ENCODE results near the gene SGIP1. TPM values are rescaled to one million over a fixed set of nuclear protein-coding genes. Genes with fewer than 3 reads are reported as not detected.

Gene SGIP1
- total RNA-seq, 1 donor from 2014 or later, result 4.2 TPM

DNA sequence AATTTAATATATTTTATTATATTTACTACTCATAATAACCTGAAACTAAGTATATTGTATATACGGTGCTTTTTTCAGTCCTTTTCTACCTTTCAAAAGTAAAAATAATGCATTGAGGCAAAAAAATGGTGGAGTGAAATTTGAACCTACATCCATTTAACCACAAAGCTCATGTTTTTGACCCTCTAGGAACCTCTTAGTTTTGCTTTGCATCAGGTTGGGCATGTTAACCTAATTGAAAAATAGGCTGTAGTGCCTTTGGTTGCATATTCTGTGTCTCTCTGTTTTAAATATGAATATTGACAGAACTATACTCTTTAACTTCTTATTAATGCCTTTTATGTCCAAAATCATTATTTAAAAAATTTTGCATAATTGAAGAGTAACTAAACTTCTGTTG is 3.8 kb downstream of the SGIP1 start:
- Histone ChIP-seq H3K36me3 (no peaks in the 10 kb centered on the region), H3K4me1 (peaks cover 2% of the 10 kb centered on the region), H3K4me2 (no peak overlapping the region), H3F3A (ENCODE audit: low read depth) (peaks cover 12% of the 10 kb centered on the region), H4K20me1 (ENCODE audit: low read depth) (no peaks in the 10 kb centered on the region), H3K27ac (no peak overlapping the region), H3K9me3 (ENCODE audit: low read depth) (no peaks in the 10 kb centered on the region), H3K9ac (no peak overlapping the region), H2AFZ (replicated peaks) (no peak overlapping the region), H3K4me3 (no peak overlapping the region), H3K27me3 (peaks cover 8% of the 10 kb centered on the region), H3K79me2 (ENCODE audit: low read depth) (no peaks in the 10 kb centered on the region)
- peaks cover 21% of the 10 kb centered on the region for H3K4me1 Mint-ChIP-seq
- H3K9me3 Mint-ChIP-seq, result no peaks in the 10 kb centered on the region
- TF ChIP-seq, protein P1, sequence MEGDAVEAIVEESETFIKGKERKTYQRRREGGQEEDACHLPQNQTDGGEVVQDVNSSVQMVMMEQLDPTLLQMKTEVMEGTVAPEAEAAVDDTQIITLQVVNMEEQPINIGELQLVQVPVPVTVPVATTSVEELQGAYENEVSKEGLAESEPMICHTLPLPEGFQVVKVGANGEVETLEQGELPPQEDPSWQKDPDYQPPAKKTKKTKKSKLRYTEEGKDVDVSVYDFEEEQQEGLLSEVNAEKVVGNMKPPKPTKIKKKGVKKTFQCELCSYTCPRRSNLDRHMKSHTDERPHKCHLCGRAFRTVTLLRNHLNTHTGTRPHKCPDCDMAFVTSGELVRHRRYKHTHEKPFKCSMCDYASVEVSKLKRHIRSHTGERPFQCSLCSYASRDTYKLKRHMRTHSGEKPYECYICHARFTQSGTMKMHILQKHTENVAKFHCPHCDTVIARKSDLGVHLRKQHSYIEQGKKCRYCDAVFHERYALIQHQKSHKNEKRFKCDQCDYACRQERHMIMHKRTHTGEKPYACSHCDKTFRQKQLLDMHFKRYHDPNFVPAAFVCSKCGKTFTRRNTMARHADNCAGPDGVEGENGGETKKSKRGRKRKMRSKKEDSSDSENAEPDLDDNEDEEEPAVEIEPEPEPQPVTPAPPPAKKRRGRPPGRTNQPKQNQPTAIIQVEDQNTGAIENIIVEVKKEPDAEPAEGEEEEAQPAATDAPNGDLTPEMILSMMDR (IDR thresholded peaks at IDR 0.05), result no peak
- no peak for TF ChIP-seq EZH2phosphoT487 (IDR thresholded peaks at IDR 0.05)
- no peak for TF ChIP-seq EZH2 (IDR thresholded peaks at IDR 0.05)
- DNase-seq (ENCODE audit: low spot score), result no peak
- no peaks in the 10 kb centered on the region for H3K27me3 Mint-ChIP-seq (ENCODE audit: insufficient read depth, low read depth)
- H3K27ac Mint-ChIP-seq, result no peak overlapping the region
- H3K4me3 Mint-ChIP-seq, result no peak overlapping the region
- H3K36me3 Mint-ChIP-seq, result no peaks in the 10 kb centered on the region

DNA sequence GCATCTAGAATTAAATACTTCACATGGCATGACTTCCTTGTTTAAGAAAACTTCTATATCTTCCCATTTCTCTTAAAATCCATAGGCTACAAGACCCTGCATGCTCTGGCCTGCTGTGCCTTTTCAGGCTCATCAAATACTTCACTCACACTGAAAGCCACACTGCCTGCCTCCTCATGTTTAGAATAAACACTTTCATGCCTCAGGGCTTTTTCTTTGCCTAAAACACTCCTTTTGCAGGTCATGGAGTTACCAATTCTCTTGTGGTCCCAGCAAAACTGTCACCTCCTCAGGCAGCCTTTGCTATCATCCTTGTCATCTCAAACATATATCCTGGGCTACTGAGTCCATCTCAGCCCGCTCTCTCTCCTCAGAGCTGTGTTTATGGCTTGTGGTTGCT is 5.5 kb downstream of the SGIP1 start:
- no peak overlapping the region for H3K27ac Mint-ChIP-seq
- no peak for TF ChIP-seq EZH2 (IDR thresholded peaks at IDR 0.05)
- TF ChIP-seq, protein P1 (IDR thresholded peaks at IDR 0.05), result no peak
- TF ChIP-seq EZH2phosphoT487 (IDR thresholded peaks at IDR 0.05), result no peak
- Histone ChIP-seq H3K27me3 (no peaks in the 10 kb centered on the region), H2AFZ (replicated peaks) (no peak overlapping the region), H3K9ac (no peak overlapping the region), H4K20me1 (ENCODE audit: low read depth) (no peaks in the 10 kb centered on the region), H3K9me3 (ENCODE audit: low read depth) (no peaks in the 10 kb centered on the region), H3K79me2 (ENCODE audit: low read depth) (no peaks in the 10 kb centered on the region), H3K27ac (no peak overlapping the region), H3F3A (ENCODE audit: low read depth) (peaks cover under 1% of the 10 kb centered on the region), H3K4me3 (no peak overlapping the region), H3K36me3 (no peaks in the 10 kb centered on the region), H3K4me2 (no peak overlapping the region), H3K4me1 (no peaks in the 10 kb centered on the region)
- H3K4me1 Mint-ChIP-seq, result peaks cover 8% of the 10 kb centered on the region
- DNase-seq (ENCODE audit: low spot score), result no peak
- H3K4me3 Mint-ChIP-seq, result no peak overlapping the region
- H3K27me3 Mint-ChIP-seq (ENCODE audit: insufficient read depth, low read depth), result no peaks in the 10 kb centered on the region
- H3K9me3 Mint-ChIP-seq, result no peaks in the 10 kb centered on the region
- H3K36me3 Mint-ChIP-seq, result no peaks in the 10 kb centered on the region

DNA sequence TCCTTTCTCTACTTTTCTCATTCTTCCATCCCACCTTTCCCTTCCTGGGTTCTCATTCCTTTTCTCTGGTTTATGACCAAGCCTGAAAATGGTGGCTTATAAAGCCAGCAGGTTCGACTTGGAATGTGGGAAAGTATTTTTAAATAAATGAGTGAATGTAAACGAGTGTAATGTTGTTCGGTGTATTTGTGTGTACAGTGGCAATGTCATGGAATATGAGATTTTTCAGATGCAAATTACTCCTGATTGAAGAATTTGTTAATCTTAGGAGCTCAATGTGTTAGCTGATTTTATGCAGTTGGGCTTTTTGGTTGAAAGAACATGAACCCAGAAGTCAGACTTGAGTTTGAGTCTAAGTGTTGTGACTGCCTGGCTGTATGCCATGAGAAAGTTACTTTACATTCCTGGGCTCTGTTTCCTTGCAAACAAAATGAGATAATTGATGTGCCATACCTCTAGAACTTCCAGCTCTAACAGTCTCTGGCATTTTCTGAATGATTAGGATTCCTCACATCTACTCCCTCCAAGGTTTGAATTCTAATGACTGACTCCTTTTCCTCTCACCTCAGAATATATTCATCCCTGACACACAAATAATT is 6.6 kb downstream of the SGIP1 start:
- Histone ChIP-seq H3K4me3 (no peak overlapping the region), H4K20me1 (ENCODE audit: low read depth) (no peaks in the 10 kb centered on the region), H3K4me2 (no peak overlapping the region), H3K9me3 (ENCODE audit: low read depth) (no peaks in the 10 kb centered on the region), H3F3A (ENCODE audit: low read depth) (no peaks in the 10 kb centered on the region), H3K36me3 (no peaks in the 10 kb centered on the region), H3K27ac (no peak overlapping the region), H2AFZ (replicated peaks) (no peak overlapping the region), H3K27me3 (no peaks in the 10 kb centered on the region), H3K79me2 (ENCODE audit: low read depth) (no peaks in the 10 kb centered on the region), H3K4me1 (no peaks in the 10 kb centered on the region), H3K9ac (no peak overlapping the region)
- H3K36me3 Mint-ChIP-seq, result no peaks in the 10 kb centered on the region
- TF ChIP-seq EZH2phosphoT487 (IDR thresholded peaks at IDR 0.05) (no peak), EZH2 (IDR thresholded peaks at IDR 0.05) (no peak)
- TF ChIP-seq, protein P1 (IDR thresholded peaks at IDR 0.05), result no peak
- H3K27me3 Mint-ChIP-seq (ENCODE audit: insufficient read depth, low read depth), result no peaks in the 10 kb centered on the region
- H3K4me1 Mint-ChIP-seq, result peaks cover 3% of the 10 kb centered on the region
- H3K4me3 Mint-ChIP-seq, result no peak overlapping the region
- no peak overlapping the region for H3K27ac Mint-ChIP-seq
- H3K9me3 Mint-ChIP-seq, result no peaks in the 10 kb centered on the region
- DNase-seq (ENCODE audit: low spot score), result no peak

Data from neural progenitor cell (in vitro differentiated cells).